Subcutaneous adipose tissue (tissue), 4 donors: Measurements from ENCODE around the gene STAB1. TPM values are rescaled to one million over a fixed set of nuclear protein-coding genes. Genes with fewer than 3 reads are reported as not detected.

Experiments
- CTCF ChIP-seq: fragments of 450-650 bp; IDR thresholded peaks from one replicate; pipeline ENCODE4 v1.5.1; 2016; ENCODE audit warnings: low read depth, mild to moderate bottlenecking, control low read depth, antibody characterized with exemption, moderate library complexity
- total RNA-seq, 4 donors: library from RNA; depleted of rRNA; stranded (reverse); fragments of >200 nt; gene quantifications; one replicate each; pipeline ENCODE4 v1.1.0, GENCODE V29; 2016

STAB1 gene
- total RNA-seq, 4 donors from 2014 or later = 147 to 268 (median 218) TPM

GRCh38 chr3:52529376-52530333 is 34.5 kb downstream of the STAB1 start:
- no peak for TF ChIP-seq CTCF

DNA sequence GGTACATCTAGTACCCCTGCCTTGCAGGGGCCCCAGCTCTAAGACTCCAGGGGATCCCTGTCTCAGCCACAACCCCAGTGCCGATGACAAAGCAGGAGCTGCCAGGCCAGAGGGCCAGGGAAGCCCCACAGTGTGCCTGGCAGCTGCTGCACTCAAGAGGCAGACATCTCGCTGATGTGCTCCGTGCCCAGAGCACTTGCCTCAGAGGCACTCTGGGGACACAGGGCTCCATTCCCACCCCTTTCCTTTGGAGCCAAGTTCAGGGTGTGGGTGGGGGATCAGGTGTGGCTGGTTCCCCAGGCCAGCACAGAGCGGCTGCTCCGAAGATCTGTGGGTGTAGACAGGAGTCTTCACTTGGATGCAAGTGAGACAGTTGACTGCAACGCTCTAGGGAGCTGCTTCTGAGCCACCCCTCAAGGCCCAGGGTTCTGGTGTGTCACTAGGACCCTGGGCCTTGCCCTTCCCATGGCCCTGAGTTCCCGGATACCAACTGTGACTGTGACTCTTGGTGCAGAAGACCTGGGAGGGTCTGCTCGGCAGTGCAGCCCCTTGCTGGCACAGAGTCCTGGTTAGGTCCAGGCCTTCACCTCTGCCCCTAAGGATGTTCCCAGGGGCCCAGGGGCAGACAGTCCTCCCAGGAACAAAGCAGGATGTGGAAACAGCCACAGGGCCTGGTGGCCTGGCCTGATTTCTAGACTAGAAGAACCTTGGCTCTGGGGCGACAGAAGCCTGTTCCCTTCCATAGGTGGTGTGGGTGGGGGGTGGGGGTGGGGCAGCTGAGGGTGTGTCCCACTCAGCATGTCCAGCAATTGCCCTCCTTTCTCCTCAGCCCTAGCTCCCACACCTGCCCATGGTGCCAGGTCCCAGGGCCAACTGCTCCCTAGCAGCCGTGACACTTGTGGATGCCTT is 36.0 kb downstream of the STAB1 start:
- no peak for TF ChIP-seq CTCF

DNA sequence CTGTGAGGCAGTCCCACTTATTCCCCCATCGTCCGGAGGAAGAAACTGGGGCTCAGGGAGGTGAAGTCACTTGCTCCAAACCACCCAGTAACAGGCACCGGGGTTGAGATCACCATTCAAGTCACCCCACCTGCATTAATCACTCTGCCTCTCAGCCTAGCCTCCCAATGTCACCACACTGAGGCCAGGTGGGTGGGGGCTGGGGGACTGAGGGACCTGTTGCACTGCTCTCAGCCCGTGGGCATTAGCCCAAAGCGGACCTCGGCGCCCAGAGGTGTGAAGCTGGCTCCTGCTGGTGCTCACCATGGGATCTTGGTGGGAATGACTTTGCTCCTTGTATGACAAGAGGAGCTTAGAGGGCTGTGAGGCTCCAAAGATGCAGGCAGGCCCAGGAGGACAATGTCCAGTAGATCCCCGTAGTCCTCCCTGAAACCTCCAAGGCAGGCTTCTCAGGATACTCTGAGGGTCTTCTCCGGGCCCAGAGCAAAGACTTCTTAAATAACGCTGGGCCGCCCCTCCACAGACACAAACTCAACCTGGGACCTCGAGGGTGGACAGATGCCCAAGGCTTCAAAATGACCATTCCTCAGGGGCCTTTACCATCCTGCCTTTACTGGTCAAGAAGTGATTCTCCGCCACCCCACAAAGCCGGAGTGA is 36.9 kb downstream of the STAB1 start:
- no peak for TF ChIP-seq CTCF

DNA sequence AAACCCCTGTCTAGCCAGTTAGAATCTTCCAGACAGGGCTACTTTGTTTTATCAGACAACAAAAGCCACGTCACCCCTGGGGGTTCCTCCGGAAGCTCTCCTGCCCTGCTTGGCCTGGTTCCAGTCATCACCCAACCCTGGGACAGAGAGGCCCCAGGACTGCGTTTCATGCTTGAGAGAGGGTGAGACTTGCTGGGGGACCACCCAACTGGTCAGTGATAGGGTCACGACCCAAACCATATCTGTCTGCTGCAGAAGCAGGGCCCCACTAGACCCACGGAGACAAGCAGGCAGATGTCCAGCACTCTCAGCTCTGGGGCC is 37.3 kb downstream of the STAB1 start:
- no peak for TF ChIP-seq CTCF

DNA sequence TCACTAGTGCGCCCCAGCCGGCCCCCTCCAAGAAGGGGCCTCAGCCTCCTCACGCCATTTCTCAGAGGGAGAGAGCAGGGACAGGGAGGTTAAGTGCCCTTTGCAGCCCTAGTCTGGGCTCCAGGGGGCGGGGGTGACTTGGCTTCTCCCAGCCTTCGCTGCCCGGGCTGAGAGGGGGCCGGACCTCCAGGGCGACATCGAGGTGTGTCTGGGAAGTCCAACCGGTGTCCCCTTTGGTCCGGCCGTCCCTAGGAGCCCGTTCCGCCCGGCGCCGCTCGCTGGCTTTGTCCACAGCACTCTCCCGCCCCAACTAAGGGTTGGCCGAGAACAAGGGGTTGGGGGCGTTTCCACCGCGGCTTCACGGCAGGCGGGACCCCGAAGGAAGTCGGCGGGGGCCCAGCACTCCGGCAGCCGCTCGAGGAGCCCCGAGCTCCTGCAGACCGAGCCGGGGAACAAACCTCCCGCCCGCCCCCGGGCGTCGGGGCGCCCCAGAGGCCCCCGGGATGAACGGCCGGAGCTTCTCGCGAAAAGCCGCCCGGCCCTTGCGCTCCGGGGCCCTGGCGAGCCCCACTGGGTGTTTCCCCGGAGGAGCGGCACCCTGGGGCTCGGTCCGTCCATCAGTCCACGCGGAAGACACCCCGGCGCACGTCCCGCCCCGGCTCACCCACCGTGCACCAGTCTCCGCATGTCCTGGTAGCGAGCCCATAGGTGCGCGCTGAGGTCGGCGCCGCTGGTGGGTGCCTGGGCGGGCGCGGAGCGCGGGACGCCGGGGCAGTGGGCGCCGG is 37.9 kb downstream of the STAB1 start:
- no peak for TF ChIP-seq CTCF

DNA sequence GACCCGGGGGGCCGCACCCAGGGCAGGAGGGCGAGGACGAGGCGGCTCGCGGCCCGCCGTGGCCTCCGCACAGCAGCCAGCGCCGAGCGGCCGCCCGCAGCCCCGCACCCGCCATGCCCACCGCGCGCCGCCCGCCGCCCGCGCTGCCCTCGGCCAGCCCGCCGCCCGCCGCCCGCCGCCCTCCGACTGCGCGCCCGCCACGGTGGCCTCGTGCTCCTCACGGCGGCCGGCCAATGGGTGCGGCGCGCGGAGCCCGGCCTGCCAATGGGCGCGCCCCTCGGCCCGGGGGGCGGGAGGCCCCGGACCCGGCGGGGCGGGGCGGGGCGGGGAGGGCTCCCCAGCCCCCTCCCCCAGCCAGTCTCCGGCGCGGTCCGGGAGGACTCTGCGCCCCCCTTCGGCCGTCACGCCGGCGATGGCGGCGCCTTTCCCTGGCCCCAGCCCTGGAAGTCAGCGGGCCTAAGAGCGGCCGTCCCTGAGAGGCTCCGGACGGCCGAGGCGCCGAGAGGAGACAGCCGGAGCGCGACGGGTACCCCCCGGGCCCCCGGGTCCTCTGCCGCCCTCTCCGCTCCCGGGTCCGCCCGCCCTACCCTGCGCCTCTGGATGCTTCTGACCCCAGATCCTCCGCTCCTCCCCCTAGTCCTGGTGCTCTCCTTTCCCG is 38.6 kb downstream of the STAB1 start, which contains the start of gene NT5DC2:
Gene NT5DC2 (minus strand): TSS at position 235 of the 658 bp plus-strand sequence. CDS start 120 bp downstream, at position 115.
- no peak for TF ChIP-seq CTCF
